GM10266 (cell line): ENCODE results near the gene TMC1.

Experiments
- DNase-seq: peaks from one replicate; pipeline ENCODE4 v3.0.0; 2012; ENCODE audit errors: extremely low spot score
- TF ChIP-seq, protein P1 (sequence below): IDR thresholded peaks from 2 replicates; pipeline ENCODE4 v1.5.1; 2012; ENCODE audit warnings: mild to moderate bottlenecking, low read depth; ENCODE audit not compliant: control insufficient read depth, insufficient read depth; ENCODE audit errors: missing control alignments

TMC1 gene

GRCh38 chr9:72657023-72657422 is 135.6 kb downstream of the TMC1 start:
- DNase-seq, result no peak
- TF ChIP-seq, protein P1, sequence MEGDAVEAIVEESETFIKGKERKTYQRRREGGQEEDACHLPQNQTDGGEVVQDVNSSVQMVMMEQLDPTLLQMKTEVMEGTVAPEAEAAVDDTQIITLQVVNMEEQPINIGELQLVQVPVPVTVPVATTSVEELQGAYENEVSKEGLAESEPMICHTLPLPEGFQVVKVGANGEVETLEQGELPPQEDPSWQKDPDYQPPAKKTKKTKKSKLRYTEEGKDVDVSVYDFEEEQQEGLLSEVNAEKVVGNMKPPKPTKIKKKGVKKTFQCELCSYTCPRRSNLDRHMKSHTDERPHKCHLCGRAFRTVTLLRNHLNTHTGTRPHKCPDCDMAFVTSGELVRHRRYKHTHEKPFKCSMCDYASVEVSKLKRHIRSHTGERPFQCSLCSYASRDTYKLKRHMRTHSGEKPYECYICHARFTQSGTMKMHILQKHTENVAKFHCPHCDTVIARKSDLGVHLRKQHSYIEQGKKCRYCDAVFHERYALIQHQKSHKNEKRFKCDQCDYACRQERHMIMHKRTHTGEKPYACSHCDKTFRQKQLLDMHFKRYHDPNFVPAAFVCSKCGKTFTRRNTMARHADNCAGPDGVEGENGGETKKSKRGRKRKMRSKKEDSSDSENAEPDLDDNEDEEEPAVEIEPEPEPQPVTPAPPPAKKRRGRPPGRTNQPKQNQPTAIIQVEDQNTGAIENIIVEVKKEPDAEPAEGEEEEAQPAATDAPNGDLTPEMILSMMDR, result no peak

GRCh38 chr9:72658703-72659102 is 137.3 kb downstream of the TMC1 start:
- no peak for DNase-seq
- TF ChIP-seq, protein P1, result no peak

DNA sequence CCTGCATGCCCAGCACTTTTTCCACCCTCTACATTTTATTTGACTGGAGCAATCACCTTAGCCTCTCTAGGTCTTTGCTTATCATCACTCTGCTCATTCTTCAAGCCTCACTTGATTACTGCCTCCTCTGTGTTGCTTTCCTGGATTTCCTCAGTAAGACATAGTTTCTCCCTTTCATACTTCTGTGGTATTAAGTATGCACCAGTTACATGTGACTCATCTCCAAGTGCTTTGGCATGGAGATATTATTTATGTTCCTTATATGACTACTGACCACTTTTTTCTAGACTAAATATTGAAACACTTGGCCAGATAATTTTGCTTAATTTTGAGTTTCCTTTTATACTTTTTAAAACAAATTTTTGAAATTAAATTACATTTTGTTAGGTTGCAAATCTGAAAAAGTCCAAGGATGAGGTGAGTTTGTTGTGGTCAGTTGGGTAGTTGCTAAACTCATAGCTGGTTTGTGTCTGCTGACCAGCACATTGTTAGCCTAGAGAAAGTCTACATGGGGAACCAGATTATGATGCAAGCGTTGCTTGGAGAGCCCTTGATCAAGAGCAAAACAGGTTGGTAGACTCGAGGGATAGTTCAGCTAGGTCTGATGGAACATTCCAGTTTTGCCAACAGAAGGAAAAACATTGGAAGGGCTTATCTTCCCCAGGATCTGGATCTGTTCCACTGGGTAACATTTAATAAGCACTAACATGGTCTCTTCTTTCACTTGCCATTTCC is 140.2 kb downstream of the TMC1 start:
- TF ChIP-seq, protein P1, result no peak
- no peak for DNase-seq

DNA sequence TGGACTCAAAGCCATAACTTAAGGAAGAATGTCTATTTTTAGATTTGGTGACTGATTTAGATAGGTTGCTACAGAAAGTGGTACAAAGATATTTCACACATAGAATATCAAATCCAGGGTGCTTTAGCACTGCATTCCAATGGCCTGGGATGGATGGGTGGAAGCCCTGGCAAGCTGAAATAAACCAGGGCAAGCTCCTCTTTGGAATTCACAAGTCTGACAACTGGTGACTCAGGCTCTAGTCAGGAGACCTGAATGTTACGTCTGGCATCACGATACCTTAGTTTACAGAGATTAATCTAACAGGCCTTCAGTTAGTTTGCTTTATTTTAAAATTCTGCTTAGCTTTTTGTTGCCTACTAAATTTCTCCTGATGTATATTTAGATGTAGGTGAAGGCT is 144.0 kb downstream of the TMC1 start:
- DNase-seq, result no peak
- TF ChIP-seq, protein P1, result no peak

GRCh38 chr9:72667181-72667580 is 145.8 kb downstream of the TMC1 start:
- TF ChIP-seq, protein P1, result no peak
- DNase-seq, result no peak

DNA sequence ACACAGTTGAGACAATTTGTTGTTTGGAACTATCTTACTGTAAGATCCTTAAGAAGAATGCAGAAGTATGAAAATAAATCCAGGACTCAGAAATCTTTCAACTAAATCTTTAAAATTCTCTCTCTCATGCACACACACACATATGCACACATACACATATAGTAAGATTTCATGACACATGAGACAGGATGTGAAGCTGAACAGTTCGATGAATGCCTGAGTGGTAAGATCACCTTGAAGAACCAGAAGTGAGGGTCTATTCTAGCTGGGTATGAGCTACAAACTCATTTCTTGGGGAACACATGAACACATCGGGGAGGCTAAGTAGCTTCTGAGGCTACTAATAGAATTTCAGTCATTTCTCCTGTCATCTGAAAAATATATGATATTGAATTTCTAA is 153.6 kb downstream of the TMC1 start:
- TF ChIP-seq, protein P1, result no peak
- no peak for DNase-seq

DNA sequence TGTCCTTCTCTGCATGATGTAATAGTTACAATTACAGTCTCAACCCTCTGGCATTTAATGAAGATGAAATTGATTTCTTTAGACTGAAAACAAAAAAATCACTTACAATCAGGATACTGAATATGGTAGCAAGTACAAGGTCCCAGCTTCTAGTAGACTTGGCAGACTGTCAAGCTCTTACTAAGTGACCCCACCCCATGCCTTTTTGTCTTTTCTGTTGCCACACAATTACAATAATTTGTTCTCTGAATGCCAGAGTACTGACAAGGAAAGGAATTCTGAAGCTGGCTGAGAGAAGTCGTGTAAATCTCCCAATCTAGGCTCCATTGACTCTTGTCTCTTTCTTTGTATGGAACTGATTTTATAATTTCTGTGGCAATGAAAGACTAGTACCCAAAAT is 154.2 kb downstream of the TMC1 start:
- DNase-seq, result no peak
- TF ChIP-seq, protein P1, result no peak
